Measurements from ENCODE around the gene MYADM.

The MYADM gene

GRCh38 chr19:53849237-53849676, 18.4 kb upstream of the MYADM start:
- Histone ChIP-seq H3K36me3 (no peaks in the 10 kb centered on the region), H3K27ac (peak overlapping the region; percentile 93), H3K27me3 (no peaks in the 10 kb centered on the region), H3K4me1 (ENCODE audit: control insufficient read depth in 1 of 2, insufficient read depth in 1 of 2, low read depth in 1 of 2, low read length in 1 of 2) (peaks cover 93 to 95% of the 10 kb centered on the region in 2 experiments), H3K4me3 (ENCODE audit: low read depth in 1 of 2, low read length in 1 of 2) (peak overlapping the region; percentile 41 to 51), H3K9me3 (no peaks in the 10 kb centered on the region)
- TF ChIP-seq CTCF (IDR thresholded peaks at IDR 0.05) = no peak

GRCh38 chr19:53853707-53854106, 14.0 kb upstream of the MYADM start:
- peaks cover 3% of the 10 kb centered on the region for H3K27me3 ChIP-seq
- no peaks in the 10 kb centered on the region for H3K36me3 ChIP-seq
- peaks cover 51 to 55% of the 10 kb centered on the region in 2 experiments for H3K4me1 ChIP-seq (ENCODE audit: control insufficient read depth in 1 of 2, insufficient read depth in 1 of 2, low read depth in 1 of 2, low read length in 1 of 2)
- TF ChIP-seq CTCF (IDR thresholded peaks at IDR 0.05) = no peak
- H3K27ac ChIP-seq = peak overlapping the region; percentile 19
- no peaks in the 10 kb centered on the region for H3K9me3 ChIP-seq
- H3K4me3 ChIP-seq (ENCODE audit: low read depth in 1 of 2, low read length in 1 of 2) = no peak overlapping the region

GRCh38 chr19:53864308-53864836, 3.3 kb upstream of the MYADM start:
- no peaks in the 10 kb centered on the region for H3K9me3 ChIP-seq
- H3K27me3 ChIP-seq = peaks cover 34% of the 10 kb centered on the region
- no peak for TF ChIP-seq CTCF (IDR thresholded peaks at IDR 0.05)
- H3K4me1 ChIP-seq (ENCODE audit: control insufficient read depth in 1 of 2, insufficient read depth in 1 of 2, low read depth in 1 of 2, low read length in 1 of 2) = peaks cover 22 to 23% of the 10 kb centered on the region in 2 experiments
- no peak overlapping the region for H3K4me3 ChIP-seq (ENCODE audit: low read depth in 1 of 2, low read length in 1 of 2)
- H3K36me3 ChIP-seq = no peaks in the 10 kb centered on the region
- no peak overlapping the region for H3K27ac ChIP-seq

- Histone ChIP-seq H3K4me1 (ENCODE audit: control insufficient read depth in 1 of 2, insufficient read depth in 1 of 2, low read depth in 1 of 2, low read length in 1 of 2) (peaks cover 24 to 25% of the 10 kb centered on the region in 2 experiments), H3K9me3 (no peaks in the 10 kb centered on the region), H3K4me3 (ENCODE audit: low read depth in 1 of 2, low read length in 1 of 2) (peak overlapping the region; percentile 97 to 100), H3K27ac (peak overlapping the region; percentile 97), H3K36me3 (no peaks in the 10 kb centered on the region), H3K27me3 (peaks cover 30% of the 10 kb centered on the region)
- no peak for TF ChIP-seq CTCF (IDR thresholded peaks at IDR 0.05)
Measured at GRCh38 chr19:53865523-53865917, 2.2 kb upstream of the MYADM start.

- Histone ChIP-seq H3K27me3 (peaks cover 30% of the 10 kb centered on the region), H3K4me1 (ENCODE audit: control insufficient read depth in 1 of 2, insufficient read depth in 1 of 2, low read depth in 1 of 2, low read length in 1 of 2) (peaks cover 31 to 32% of the 10 kb centered on the region in 2 experiments), H3K27ac (peak overlapping the region; percentile 97), H3K36me3 (peaks cover 7% of the 10 kb centered on the region), H3K9me3 (no peaks in the 10 kb centered on the region), H3K4me3 (ENCODE audit: low read depth in 1 of 2, low read length in 1 of 2) (peak overlapping the region; percentile 97 to 100)
- TF ChIP-seq CTCF (IDR thresholded peaks at IDR 0.05) = peak; percentile 52
Measured at GRCh38 chr19:53865918-53866864, 1.5 kb upstream of the MYADM start.
